ENCODE measurements around the gene MED10.

DNA sequence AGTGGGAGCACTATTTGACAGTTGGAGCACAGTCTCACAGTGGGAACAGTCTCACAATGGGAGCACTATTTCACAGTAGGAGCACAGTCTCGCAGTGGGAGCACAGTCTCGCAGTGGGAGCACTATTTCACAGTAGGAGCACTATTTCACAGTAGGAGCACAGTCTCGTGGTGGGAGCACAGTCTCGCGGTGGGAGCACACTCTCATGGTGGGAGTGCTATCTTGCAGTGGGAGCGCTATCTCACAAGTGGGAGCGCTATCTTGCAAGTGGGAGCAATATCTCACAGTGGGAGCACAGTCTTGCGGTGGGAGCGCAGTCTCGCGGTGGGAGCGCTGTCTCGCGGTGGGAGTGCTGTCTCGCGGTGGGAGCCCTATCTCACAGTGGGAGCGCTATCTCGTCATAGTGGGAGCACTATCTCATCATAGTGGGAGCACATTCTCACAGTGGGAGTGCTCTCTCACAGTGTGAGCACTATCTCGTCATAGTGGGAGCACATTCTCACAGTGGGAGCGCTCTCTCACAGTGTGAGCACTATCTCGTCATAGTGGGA, 56.1 kb downstream of the MED10 start:
- no peak for TF ChIP-seq CTCF (IDR thresholded peaks at IDR 0.05; ENCODE audit: poor library complexity)
- TF ChIP-seq EZH2 (IDR thresholded peaks at IDR 0.05; ENCODE audit: borderline replicate concordance), result no peak
- no peak for TF ChIP-seq EZH2phosphoT487 (IDR thresholded peaks at IDR 0.05; ENCODE audit: low read depth, severe bottlenecking, unreplicated experiment)

All from hepatocyte (in vitro differentiated cells).